GM20000 (cell line): ENCODE results near the gene TERT.

Experiments used
- DNase-seq: peaks from one replicate; pipeline ENCODE4 v3.0.0; 2012; ENCODE audit warnings: low spot score
- CTCF ChIP-seq: IDR thresholded peaks from 2 replicates; pipeline ENCODE4 v1.5.1; 2012; ENCODE audit warnings: mild to moderate bottlenecking, control low read depth; ENCODE audit errors: extremely low read depth, missing control alignments

TERT gene

GRCh38 chr5:1227667-1228066 is 67.2 kb downstream of the TERT start:
- TF ChIP-seq CTCF = no peak
- no peak for DNase-seq

- DNase-seq = no peak
Measured at GRCh38 chr5:1226839-1227581, 67.9 kb downstream of the TERT start.

GRCh38 chr5:1226231-1226630 is 68.6 kb downstream of the TERT start:
- TF ChIP-seq CTCF = no peak
- no peak for DNase-seq

More at GRCh38 chr5:1226839-1227581, 67.9 kb downstream of the TERT start:
- TF ChIP-seq CTCF = no peak

GRCh38 chr5:1225081-1225480 is 69.8 kb downstream of the TERT start, which contains the start of gene SLC6A18:
Gene SLC6A18, plus strand, starts transcription at chr5:1225381. Its CDS starts 97 bp downstream, at chr5:1225478.
- no peak for DNase-seq

GRCh38 chr5:1224631-1225030 is 70.2 kb downstream of the TERT start:
- TF ChIP-seq CTCF = no peak

More at GRCh38 chr5:1225081-1225480, 69.8 kb downstream of the TERT start, which contains the start of gene SLC6A18:
- TF ChIP-seq CTCF = no peak

GRCh38 chr5:1223278-1223670 is 71.6 kb downstream of the TERT start:
- no peak for DNase-seq
- no peak for TF ChIP-seq CTCF

More at GRCh38 chr5:1224631-1225030, 70.2 kb downstream of the TERT start:
- DNase-seq = no peak

- DNase-seq = no peak
- no peak for TF ChIP-seq CTCF
Measured at GRCh38 chr5:1222621-1223277, 72.1 kb downstream of the TERT start.
